IMR-90 (cell line): ENCODE data around the gene MAT1A. TPM values are rescaled to one million over a fixed set of nuclear protein-coding genes. Genes with fewer than 3 reads are reported as not detected.

ENCODE experiments used
- ATAC-seq: fragments of 200-7000 bp; cut with Tn5 transposase; 2 replicates; pipeline ENCODE4 v1.9.1; 2020; ENCODE audit warnings: low read depth, mild to moderate bottlenecking, moderate library complexity
- BruUV-seq: library from RNA; stranded (reverse); fragments of 400-500 nt; replicated peaks from 2 replicates; lab custom pipeline; 2021; lab: Mats Ljungman, UMichigan
- CTCF ChIA-PET: fragments of 300-600 bp; formaldehyde crosslinking; extraction: SDS; loops from one replicate; lab custom pipeline; 2021; ENCODE audit warnings: antibody characterized with exemption; lab: Yijun Ruan, JAX
- POLR2A ChIA-PET: fragments of 300-600 bp; sonication (Branson Sonifier 250); formaldehyde crosslinking; loops from one replicate; lab custom pipeline; 2022; ENCODE audit warnings: antibody characterized with exemption; ENCODE audit not compliant: unreplicated experiment; lab: Charles Lee
- DNase-seq: peaks from one replicate; pipeline ENCODE4 v3.0.0; 2013
- H2AFZ ChIP-seq: replicated peaks from 2 replicates; pipeline ENCODE3; 2013; ENCODE audit warnings: low read length, mild to moderate bottlenecking; ENCODE audit not compliant: poor library complexity
- H2AK5ac ChIP-seq: 2 replicates; pipeline ENCODE4 v1.6.1; 2013; ENCODE audit warnings: low read depth, low read length, inconsistent platforms
- H2AK9ac ChIP-seq: replicated peaks from 2 replicates; pipeline ENCODE3; 2013; ENCODE audit warnings: mild to moderate bottlenecking, low read depth, low read length, moderate library complexity; ENCODE audit not compliant: poor library complexity
- H2BK120ac ChIP-seq: 2 replicates; pipeline ENCODE4 v1.6.1; 2013; ENCODE audit warnings: low read depth, low read length, inconsistent platforms
- H2BK15ac ChIP-seq: 3 replicates; pipeline ENCODE4 v1.6.1; 2013; ENCODE audit warnings: low read depth, low read length, inconsistent platforms
- H2BK20ac ChIP-seq: 2 replicates; pipeline ENCODE4 v1.6.1; 2013; ENCODE audit warnings: low read depth, mild to moderate bottlenecking, inconsistent platforms, low read length, moderate library complexity
- H2BK5ac ChIP-seq: 2 replicates; pipeline ENCODE4 v1.6.1; 2013; ENCODE audit warnings: mild to moderate bottlenecking, low read depth, low read length, inconsistent platforms; ENCODE audit not compliant: poor library complexity, severe bottlenecking
- H3K14ac ChIP-seq: replicated peaks from 2 replicates; pipeline ENCODE4 v1.6.1; 2013; ENCODE audit warnings: low read depth, low read length, inconsistent platforms
- H3K18ac ChIP-seq: 2 replicates; pipeline ENCODE4 v1.6.1; 2013; ENCODE audit warnings: low read depth, low read length, control low read depth
- H3K23ac ChIP-seq: 2 replicates; pipeline ENCODE4 v1.6.1; 2013; ENCODE audit warnings: low read depth, low read length, inconsistent platforms
- H3K27ac ChIP-seq: 2 replicates; pipeline ENCODE4 v1.5.1; 2013; ENCODE audit warnings: mild to moderate bottlenecking, control low read depth, low read length; ENCODE audit not compliant: insufficient read depth
- H3K27me3 ChIP-seq: 2 replicates; pipeline ENCODE4 v1.6.1; 2013; ENCODE audit warnings: low read length; ENCODE audit not compliant: control insufficient read depth, insufficient read depth
- H3K36me3 ChIP-seq: 2 replicates; pipeline ENCODE4 v1.6.1; 2013; ENCODE audit warnings: low read length, mixed read lengths; ENCODE audit not compliant: control insufficient read depth, insufficient read depth
- H3K4ac ChIP-seq: 2 replicates; pipeline ENCODE4 v1.6.1; 2013; ENCODE audit warnings: low read depth, low read length, inconsistent platforms
- H3K4me1 ChIP-seq: 2 replicates; pipeline ENCODE4 v1.6.1; 2013; ENCODE audit warnings: low read length, mixed read lengths; ENCODE audit not compliant: control insufficient read depth, insufficient read depth
- H3K4me2 ChIP-seq: 2 replicates; pipeline ENCODE4 v1.6.1; 2013; ENCODE audit warnings: low read depth, mild to moderate bottlenecking, control low read depth, low read length, moderate library complexity
- H3K4me3 ChIP-seq: 2 replicates; pipeline ENCODE4 v1.5.1; 2013; ENCODE audit warnings: low read depth, mild to moderate bottlenecking, control low read depth, low read length, moderate library complexity; ENCODE audit not compliant: insufficient read depth
- H3K56ac ChIP-seq: 2 replicates; pipeline ENCODE4 v1.6.1; 2013; ENCODE audit warnings: low read length, inconsistent platforms; ENCODE audit not compliant: insufficient read depth; ENCODE audit errors: extremely low read depth
- H3K79me1 ChIP-seq, 2 experiments: 2 replicates each; pipeline ENCODE4 v1.6.1; 2013; ENCODE audit warnings: low read length in 2 of 2, inconsistent platforms in 1 of 2, low read depth in 1 of 2
- H3K9ac ChIP-seq: 2 replicates; pipeline ENCODE4 v1.6.1; 2013; ENCODE audit warnings: low read depth, low read length, control low read depth
- H3K9me1 ChIP-seq: 2 replicates; pipeline ENCODE4 v1.6.1; 2013; ENCODE audit warnings: low read length, inconsistent platforms; ENCODE audit not compliant: insufficient read depth
- H3K9me3 ChIP-seq: 2 replicates; pipeline ENCODE4 v1.6.1; 2013; ENCODE audit warnings: low read length; ENCODE audit not compliant: control insufficient read depth, insufficient read depth
- H4K20me1 ChIP-seq: 2 replicates; pipeline ENCODE4 v1.6.1; 2013; ENCODE audit warnings: low read length, inconsistent platforms; ENCODE audit not compliant: insufficient read depth
- H4K5ac ChIP-seq: 2 replicates; pipeline ENCODE4 v1.6.1; 2013; ENCODE audit warnings: mild to moderate bottlenecking, low read depth, low read length, control low read depth
- H4K8ac ChIP-seq, 2 experiments: 2 replicates each; pipeline ENCODE4 v1.6.1; 2013; ENCODE audit warnings: low read depth in 2 of 2, low read length in 2 of 2, control low read depth in 1 of 2, inconsistent platforms in 1 of 2
- H4K91ac ChIP-seq: 2 replicates; pipeline ENCODE4 v1.6.1; 2013; ENCODE audit warnings: low read depth, low read length, inconsistent platforms; ENCODE audit not compliant: insufficient read depth
- MAFK ChIP-seq: IDR thresholded peaks from 2 replicates; pipeline ENCODE4 v1.6.1; 2012; ENCODE audit warnings: low read depth, low read length, improper control_type of control experiment
- RCOR1 ChIP-seq: IDR thresholded peaks from 2 replicates; pipeline ENCODE4 v1.6.1; 2012; ENCODE audit warnings: mild to moderate bottlenecking, low read length, improper control_type of control experiment; ENCODE audit not compliant: insufficient replicate concordance
- RFX5 ChIP-seq: IDR thresholded peaks from 2 replicates; pipeline ENCODE4 v1.8.0; 2012; ENCODE audit warnings: low read depth, mild to moderate bottlenecking, low read length, moderate library complexity
- WGBS, 2 experiments: methylation state at CpG; one replicate each; pipeline versions ENCODE4 v1.1.5 to v1.1.7; 2013; ENCODE audit warnings: missing lambda C conversion rate in 2 of 2; ENCODE audit not compliant: insufficient read length in 1 of 2; ENCODE audit errors: extremely low coverage in 2 of 2; 5-methylcytosine and 5-hydroxymethylcytosine counted together
- dilution Hi-C: fragments of 300-500 bp; cut with HindIII; formaldehyde crosslinking; loops from one replicate; pipeline ENCODE4 v1.14.3; 2018; ENCODE audit warnings: low sequenced_read_pairs; ENCODE audit not compliant: unreplicated experiment
- in situ Hi-C: fragments of 300-500 bp; cut with MboI; formaldehyde crosslinking; loops from 3 replicates; pipeline ENCODE4 v1.14.3; 2019; ENCODE audit warnings: low sequenced_read_pairs, inconsistent platforms, mixed read lengths
- intact Hi-C: fragments of 100-400 bp; cut with micrococcal nuclease; formaldehyde crosslinking; loops from 2 replicates; pipeline ENCODE4 v1.10.0; 2022
- polyA plus RNA-seq, 3 experiments: library from polyadenylated mRNA; depleted of rRNA; stranded (reverse); fragments of >200 nt; gene quantifications; 2 replicates each; pipeline ENCODE4 v1.2.3, GENCODE V29; 2012; ENCODE audit warnings: low replicate concordance in 1 of 3
- total RNA-seq: library from RNA; depleted of rRNA; stranded (reverse); fragments of >200 nt; gene quantifications from 2 replicates; pipeline ENCODE4 v1.2.3, GENCODE V29; 2012
- TF ChIP-seq, protein P1 (sequence below): fragments of 150-350 bp; IDR thresholded peaks from 2 replicates; pipeline ENCODE4 v1.6.1; 2017; ENCODE audit warnings: mild to moderate bottlenecking, antibody characterized with exemption, low read length, low read depth

MAT1A gene
- total and polyA plus RNA-seq, 2 of the 4 experiments (the other 2 are of a cell fraction), result not detected

- no peak overlapping the region for H4K91ac ChIP-seq
- no peak overlapping the region for H3K4ac ChIP-seq
- in situ Hi-C loops, result no loop called here
- no peak for DNase-seq
- no peak overlapping the region for H3K18ac ChIP-seq
- no peaks in the 10 kb centered on the region for H3K9me1 ChIP-seq
- CTCF ChIA-PET, result no interaction called here
- H3K36me3 ChIP-seq, result no peaks in the 10 kb centered on the region
- H3K9ac ChIP-seq, result no peak overlapping the region
- TF ChIP-seq, protein P1, sequence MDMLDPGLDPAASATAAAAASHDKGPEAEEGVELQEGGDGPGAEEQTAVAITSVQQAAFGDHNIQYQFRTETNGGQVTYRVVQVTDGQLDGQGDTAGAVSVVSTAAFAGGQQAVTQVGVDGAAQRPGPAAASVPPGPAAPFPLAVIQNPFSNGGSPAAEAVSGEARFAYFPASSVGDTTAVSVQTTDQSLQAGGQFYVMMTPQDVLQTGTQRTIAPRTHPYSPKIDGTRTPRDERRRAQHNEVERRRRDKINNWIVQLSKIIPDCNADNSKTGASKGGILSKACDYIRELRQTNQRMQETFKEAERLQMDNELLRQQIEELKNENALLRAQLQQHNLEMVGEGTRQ, result no peak
- TF ChIP-seq MAFK, result no peak
- TF ChIP-seq RCOR1, result no peak
- no peak for TF ChIP-seq RFX5
- POLR2A ChIA-PET, result no interaction called here
- 100% methylated on average over 1 of the region's 4 CpGs; no CpG with 5 or more reads in 1 of the 2 experiments for WGBS, 2 experiments
- no peak overlapping the region for H2AFZ ChIP-seq
- no peaks in the 10 kb centered on the region for H3K4me1 ChIP-seq
- intact Hi-C loops, result no loop called here
- no peak overlapping the region for H3K4me2 ChIP-seq
- H4K5ac ChIP-seq, result no peak overlapping the region
- dilution Hi-C loops, result no loop called here
- no peak overlapping the region for H2BK20ac ChIP-seq
- no peak for ATAC-seq
- H3K9me3 ChIP-seq, result no peaks in the 10 kb centered on the region
- no peak overlapping the region for H3K56ac ChIP-seq
- H3K14ac ChIP-seq, result no peak overlapping the region
- H2AK9ac ChIP-seq, result no peak overlapping the region
- no peak overlapping the region for H2AK5ac ChIP-seq
- H2BK120ac ChIP-seq, result no peak overlapping the region
- no peak overlapping the region for H2BK15ac ChIP-seq
- H3K79me1 ChIP-seq, result no peaks in the 10 kb centered on the region
- H3K23ac ChIP-seq, result no peak overlapping the region
- no TSS peak for BruUV-seq
- no peak overlapping the region for H4K8ac ChIP-seq
- no peak overlapping the region for H2BK5ac ChIP-seq
- peaks cover 20% of the 10 kb centered on the region for H3K27me3 ChIP-seq
- H3K4me3 ChIP-seq, result no peak overlapping the region
- no peaks in the 10 kb centered on the region for H4K20me1 ChIP-seq
- no peak overlapping the region for H3K27ac ChIP-seq
Observed at GRCh38 chr10:80283119-80283518, 6.3 kb downstream of the MAT1A start.
